MCF 10A (cell line): ENCODE results near the gene GPR156. TPM values are rescaled to one million over a fixed set of nuclear protein-coding genes. Genes with fewer than 3 reads are reported as not detected.

Experiments used
- BruUV-seq: library from RNA; stranded (reverse); fragments of 400-500 nt; replicated peaks from 2 replicates; lab custom pipeline; 2021; lab: Mats Ljungman, UMichigan
- CTCF ChIA-PET: fragments of 300-600 bp; sonication (Branson Sonifier 250); formaldehyde crosslinking; extraction: SDS; loops from one replicate; lab custom pipeline; 2021; ENCODE audit warnings: antibody characterized with exemption, inconsistent platforms; lab: Yijun Ruan, JAX
- POLR2A ChIA-PET: fragments of 300-600, 350-650 bp; sonication (Branson Sonifier 250); formaldehyde crosslinking; extraction: SDS; loops from one replicate; lab custom pipeline; 2020; ENCODE audit warnings: antibody characterized with exemption, inconsistent platforms; lab: Yijun Ruan, JAX
- DNase-seq: peaks from one replicate; pipeline ENCODE4 v3.0.0-alpha.2; 2018; ENCODE audit not compliant: unreplicated experiment
- H3K27ac Mint-ChIP-seq: one replicate; pipeline ENCODE4 v1.8.0; 2022; ENCODE audit warnings: mild to moderate bottlenecking, low read depth, mixed read lengths; ENCODE audit not compliant: unreplicated experiment
- H3K27me3 Mint-ChIP-seq: one replicate; pipeline ENCODE4 v1.8.0; 2022; ENCODE audit warnings: mixed read lengths; ENCODE audit not compliant: insufficient read depth, unreplicated experiment
- H3K36me3 Mint-ChIP-seq: one replicate; pipeline ENCODE4 v1.8.0; 2022; ENCODE audit warnings: mild to moderate bottlenecking, moderate library complexity, mixed read lengths; ENCODE audit not compliant: insufficient read depth, unreplicated experiment
- H3K4me1 Mint-ChIP-seq: one replicate; pipeline ENCODE4 v1.8.0; 2022; ENCODE audit warnings: mixed read lengths; ENCODE audit not compliant: insufficient read depth, unreplicated experiment
- H3K4me3 Mint-ChIP-seq: one replicate; pipeline ENCODE4 v1.8.0; 2022; ENCODE audit warnings: mild to moderate bottlenecking, moderate library complexity, mixed read lengths; ENCODE audit not compliant: unreplicated experiment
- H3K9me3 Mint-ChIP-seq: one replicate; pipeline ENCODE4 v1.8.0; 2022; ENCODE audit warnings: mixed read lengths; ENCODE audit not compliant: unreplicated experiment
- CTCF ChIP-seq: fragments of 200-600 bp; IDR thresholded peaks from one replicate; pipeline ENCODE4 v1.8.0; 2022; ENCODE audit warnings: antibody characterized with exemption, mild to moderate bottlenecking; ENCODE audit not compliant: unreplicated experiment
- intact Hi-C: fragments of 100-400 bp; cut with micrococcal nuclease; formaldehyde crosslinking; loops from 2 replicates; pipeline ENCODE4 v1.14.1; 2022
- total RNA-seq: library from RNA; stranded (reverse); gene quantifications from 2 replicates; pipeline ENCODE4 v1.2.3, GENCODE V29; 2022

GPR156 gene
- total RNA-seq, 1 experiment from 2014 or later, result 0.72 TPM

DNA sequence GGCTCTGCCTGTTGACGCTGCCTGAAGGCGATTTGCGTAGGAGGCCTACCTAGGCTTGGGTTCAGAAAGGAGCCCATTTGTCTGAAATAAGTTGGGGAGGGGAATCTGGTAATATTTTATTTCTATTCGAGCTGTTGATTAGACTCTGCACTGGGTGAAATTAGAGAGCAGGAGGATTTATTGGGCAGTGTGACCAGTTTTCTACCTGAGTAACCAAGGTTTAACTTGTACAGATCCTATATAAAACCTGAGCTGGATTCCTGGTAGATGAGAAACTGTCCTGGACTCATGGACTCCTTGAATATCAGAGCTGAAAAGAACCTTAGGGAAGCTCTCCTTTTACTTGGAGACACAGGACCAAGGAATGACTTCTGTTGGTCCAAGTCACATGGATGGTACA, 19.6 kb upstream of the GPR156 start:
- no peaks in the 10 kb centered on the region for H3K36me3 Mint-ChIP-seq
- TF ChIP-seq CTCF, result no peak
- BruUV-seq, result no TSS peak
- H3K27me3 Mint-ChIP-seq, result no peaks in the 10 kb centered on the region
- CTCF ChIA-PET, result interaction anchor here (1.4 kb wide), 1 partner anchor 60 kb away, joined by 5 read pairs; no protein-coding TSS in a partner anchor
- H3K4me1 Mint-ChIP-seq, result no peaks in the 10 kb centered on the region
- H3K27ac Mint-ChIP-seq, result no peak overlapping the region
- no peaks in the 10 kb centered on the region for H3K9me3 Mint-ChIP-seq
- H3K4me3 Mint-ChIP-seq, result no peak overlapping the region
- intact Hi-C loops, result no loop called here
- POLR2A ChIA-PET, result interaction anchor here (1.2 kb wide), 1 partner anchor 210 kb away, joined by 3 read pairs; no protein-coding TSS in a partner anchor
- DNase-seq, result no peak

GRCh38 chr3:120302361-120302760, 17.3 kb upstream of the GPR156 start:
- H3K27me3 Mint-ChIP-seq, result no peaks in the 10 kb centered on the region
- no peak for TF ChIP-seq CTCF
- ChIA-PET CTCF (no interaction called here), POLR2A (no interaction called here)
- no peaks in the 10 kb centered on the region for H3K4me1 Mint-ChIP-seq
- no TSS peak for BruUV-seq
- peak; percentile 18 for DNase-seq
- no peaks in the 10 kb centered on the region for H3K9me3 Mint-ChIP-seq
- H3K27ac Mint-ChIP-seq, result no peak overlapping the region
- no peaks in the 10 kb centered on the region for H3K36me3 Mint-ChIP-seq
- intact Hi-C loops, result no loop called here
- H3K4me3 Mint-ChIP-seq, result no peak overlapping the region

GRCh38 chr3:120300971-120301370, 15.9 kb upstream of the GPR156 start:
- Mint-ChIP-seq H3K27ac (no peak overlapping the region), H3K4me3 (no peak overlapping the region), H3K36me3 (no peaks in the 10 kb centered on the region), H3K9me3 (no peaks in the 10 kb centered on the region), H3K27me3 (no peaks in the 10 kb centered on the region), H3K4me1 (no peaks in the 10 kb centered on the region)
- intact Hi-C loops, result no loop called here
- TF ChIP-seq CTCF, result no peak
- DNase-seq, result peak; percentile 34
- BruUV-seq, result no TSS peak
- CTCF ChIA-PET, result no interaction called here
- POLR2A ChIA-PET, result interaction anchor here (1.5 kb wide), 1 partner anchor 40 kb away, joined by 3 read pairs; no protein-coding TSS in a partner anchor

GRCh38 chr3:120299403-120299802, 14.4 kb upstream of the GPR156 start:
- CTCF ChIA-PET, result interaction anchor here (0.6 kb wide), 1 partner anchor 259 kb away, joined by 3 read pairs; no protein-coding TSS in a partner anchor
- DNase-seq, result peak; percentile 27

More at GRCh38 chr3:120299403-120299802, 14.4 kb upstream of the GPR156 start:
- no peaks in the 10 kb centered on the region for H3K9me3 Mint-ChIP-seq
- intact Hi-C loops, result no loop called here
- TF ChIP-seq CTCF, result no peak
- H3K27me3 Mint-ChIP-seq, result no peaks in the 10 kb centered on the region
- H3K4me3 Mint-ChIP-seq, result no peak overlapping the region
- no peaks in the 10 kb centered on the region for H3K36me3 Mint-ChIP-seq
- POLR2A ChIA-PET, result no interaction called here
- no TSS peak for BruUV-seq
- H3K4me1 Mint-ChIP-seq, result no peaks in the 10 kb centered on the region
- no peak overlapping the region for H3K27ac Mint-ChIP-seq
